AML-193 (cell line): Measurements from ENCODE around the gene NAIP.
"Not testable (repeated sequence)": the region's sequence is repeated elsewhere in the genome, so short reads cannot be mapped to it uniquely, and the experiment has no call there.

ENCODE experiments used
- DNase-seq, 2 experiments: peaks; one replicate each; lab custom pipeline; 2025; lab: John Stamatoyannopoulos, UW

Gene NAIP

GRCh38 chr5:70925211-70925562 lies 100.0 kb downstream of the NAIP start:
- DNase-seq = not testable (repeated sequence)
